ENCODE data around the gene TMEM132A.

TMEM132A gene

GRCh38 chr11:60924110-60924905, at the start of gene TMEM132A:
TSS of gene TMEM132A (plus strand) at chr11:60924460. CDS start at chr11:60924634, 174 bp downstream.
- no peak for TF ChIP-seq CTCF (IDR thresholded peaks at IDR 0.05; ENCODE audit: insufficient read depth, low read depth, low read length, missing control alignments)
- H3K4me3 ChIP-seq (ENCODE audit: low read length): peak within 1 kb of the TSS; percentile 68
- peak; percentile 84 for DNase-seq (ENCODE audit: low read depth)

GRCh38 chr11:60875366-60876167, 48.7 kb upstream of the TMEM132A start:
- no peak for DNase-seq (ENCODE audit: low read depth)
- no peak for TF ChIP-seq CTCF (IDR thresholded peaks at IDR 0.05; ENCODE audit: insufficient read depth, low read depth, low read length, missing control alignments)
- H3K4me3 ChIP-seq (ENCODE audit: low read length): no peak overlapping the region

- no peak for DNase-seq (ENCODE audit: low read depth)
- no peak for TF ChIP-seq CTCF (IDR thresholded peaks at IDR 0.05; ENCODE audit: insufficient read depth, low read depth, low read length, missing control alignments)
- no peak overlapping the region for H3K4me3 ChIP-seq (ENCODE audit: low read length)
These were observed 48.1 kb upstream of the TMEM132A start for GRCh38 chr11:60876168-60876485.

- H3K4me3 ChIP-seq (ENCODE audit: low read length): no peak overlapping the region
- TF ChIP-seq CTCF (IDR thresholded peaks at IDR 0.05; ENCODE audit: insufficient read depth, low read depth, low read length, missing control alignments): no peak
- DNase-seq (ENCODE audit: low read depth): no peak
These were observed 45.8 kb upstream of the TMEM132A start for GRCh38 chr11:60878245-60879101.

GRCh38 chr11:60879104-60879503, 45.2 kb upstream of the TMEM132A start:
- H3K4me3 ChIP-seq (ENCODE audit: low read length): no peak overlapping the region
- DNase-seq (ENCODE audit: low read depth): no peak
- TF ChIP-seq CTCF (IDR thresholded peaks at IDR 0.05; ENCODE audit: insufficient read depth, low read depth, low read length, missing control alignments): no peak

GRCh38 chr11:60879971-60880588, 44.2 kb upstream of the TMEM132A start:
- DNase-seq (ENCODE audit: low read depth): no peak
- no peak for TF ChIP-seq CTCF (IDR thresholded peaks at IDR 0.05; ENCODE audit: insufficient read depth, low read depth, low read length, missing control alignments)
- no peak overlapping the region for H3K4me3 ChIP-seq (ENCODE audit: low read length)

Data from epithelial cell of esophagus (primary cell).